LNCaP clone FGC (cell line): Measurements from ENCODE around the gene NMD3.
A peak's percentile ranks its signal among the peaks of the same experiment; 100 is the strongest.

Experiments
- DNase-seq: peaks from one replicate; pipeline ENCODE4 v3.0.0-alpha.2; 2011; ENCODE audit warnings: low read depth
- H3K4me3 ChIP-seq: 2 replicates; pipeline ENCODE4 v1.5.1; 2011; ENCODE audit warnings: mild to moderate bottlenecking, low read depth, low read length, control low read depth
- TF ChIP-seq, protein P1 (sequence below): IDR thresholded peaks from 2 replicates; pipeline ENCODE4 v1.5.1; 2012; ENCODE audit warnings: mild to moderate bottlenecking; ENCODE audit not compliant: control insufficient read depth, insufficient read depth; ENCODE audit errors: extremely low read depth

NMD3 gene

DNA sequence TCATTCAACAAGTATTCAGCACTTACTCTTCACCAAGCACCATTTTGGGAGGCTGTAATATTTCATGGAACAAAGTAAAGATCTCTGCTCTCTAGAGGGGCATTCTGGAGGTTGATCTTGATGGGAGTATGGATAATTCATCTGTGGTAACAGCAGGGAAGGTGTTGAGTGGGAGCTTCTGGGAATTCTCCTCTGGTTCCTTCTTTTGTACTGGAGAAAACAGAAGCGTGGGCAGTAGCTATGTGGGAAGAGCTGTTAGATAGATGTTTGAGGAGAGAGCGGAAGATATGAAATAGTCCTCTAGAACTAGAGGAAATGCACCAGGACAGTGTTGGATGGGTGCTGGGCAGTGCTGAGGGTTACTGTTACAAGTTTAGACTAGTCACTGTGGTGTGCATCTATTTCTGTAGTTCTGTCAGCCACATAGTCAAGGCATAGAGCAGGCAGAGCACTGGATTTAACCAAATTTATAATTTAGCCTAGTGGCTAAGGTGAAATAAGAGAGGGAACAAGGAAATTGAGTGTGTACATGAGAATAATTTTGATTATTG lies 9.6 kb downstream of the NMD3 start:
- TF ChIP-seq, protein P1, sequence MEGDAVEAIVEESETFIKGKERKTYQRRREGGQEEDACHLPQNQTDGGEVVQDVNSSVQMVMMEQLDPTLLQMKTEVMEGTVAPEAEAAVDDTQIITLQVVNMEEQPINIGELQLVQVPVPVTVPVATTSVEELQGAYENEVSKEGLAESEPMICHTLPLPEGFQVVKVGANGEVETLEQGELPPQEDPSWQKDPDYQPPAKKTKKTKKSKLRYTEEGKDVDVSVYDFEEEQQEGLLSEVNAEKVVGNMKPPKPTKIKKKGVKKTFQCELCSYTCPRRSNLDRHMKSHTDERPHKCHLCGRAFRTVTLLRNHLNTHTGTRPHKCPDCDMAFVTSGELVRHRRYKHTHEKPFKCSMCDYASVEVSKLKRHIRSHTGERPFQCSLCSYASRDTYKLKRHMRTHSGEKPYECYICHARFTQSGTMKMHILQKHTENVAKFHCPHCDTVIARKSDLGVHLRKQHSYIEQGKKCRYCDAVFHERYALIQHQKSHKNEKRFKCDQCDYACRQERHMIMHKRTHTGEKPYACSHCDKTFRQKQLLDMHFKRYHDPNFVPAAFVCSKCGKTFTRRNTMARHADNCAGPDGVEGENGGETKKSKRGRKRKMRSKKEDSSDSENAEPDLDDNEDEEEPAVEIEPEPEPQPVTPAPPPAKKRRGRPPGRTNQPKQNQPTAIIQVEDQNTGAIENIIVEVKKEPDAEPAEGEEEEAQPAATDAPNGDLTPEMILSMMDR = no peak
- DNase-seq = no peak
- H3K4me3 ChIP-seq = no peak overlapping the region

DNA sequence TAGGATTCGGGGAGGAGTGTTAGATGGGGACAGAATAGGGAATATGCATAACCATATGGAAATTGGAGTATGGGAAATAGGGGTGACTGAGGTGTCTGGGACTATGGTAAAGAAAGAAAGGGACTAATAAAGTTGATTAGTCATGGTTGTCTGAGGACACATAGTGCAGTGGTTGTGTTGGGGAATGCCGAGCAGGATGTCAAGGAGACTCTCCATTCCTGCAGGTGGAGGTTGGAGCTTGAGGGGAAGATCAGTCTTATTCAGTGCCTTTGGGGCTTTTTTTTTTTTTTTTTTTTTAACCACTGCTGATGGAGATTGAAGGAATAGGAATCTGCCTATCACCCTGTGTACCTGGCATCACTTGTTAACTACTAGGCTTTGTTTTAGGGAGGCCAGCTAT lies 10.8 kb downstream of the NMD3 start:
- H3K4me3 ChIP-seq = no peak overlapping the region
- TF ChIP-seq, protein P1 = no peak
- no peak for DNase-seq

DNA sequence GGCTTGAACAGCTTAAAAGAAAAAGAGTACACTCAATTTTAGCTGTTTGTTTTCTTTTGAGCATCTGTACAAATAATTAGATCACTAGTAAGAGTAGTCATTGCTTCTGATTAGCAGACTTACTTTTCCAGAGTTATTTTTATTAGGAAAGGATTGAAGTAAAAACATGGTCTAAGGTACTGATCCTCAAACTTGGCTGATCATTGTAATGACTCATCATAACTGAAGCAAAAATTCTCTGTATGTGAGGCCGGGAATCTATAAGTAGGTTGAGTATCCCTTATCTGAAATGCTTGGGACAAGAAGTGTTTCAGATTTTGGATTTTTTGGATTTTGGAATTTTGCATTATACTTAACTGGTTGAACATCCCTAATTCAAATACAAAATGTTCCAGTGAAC lies 12.4 kb downstream of the NMD3 start:
- no peak overlapping the region for H3K4me3 ChIP-seq
- TF ChIP-seq, protein P1 = no peak
- DNase-seq = no peak

DNA sequence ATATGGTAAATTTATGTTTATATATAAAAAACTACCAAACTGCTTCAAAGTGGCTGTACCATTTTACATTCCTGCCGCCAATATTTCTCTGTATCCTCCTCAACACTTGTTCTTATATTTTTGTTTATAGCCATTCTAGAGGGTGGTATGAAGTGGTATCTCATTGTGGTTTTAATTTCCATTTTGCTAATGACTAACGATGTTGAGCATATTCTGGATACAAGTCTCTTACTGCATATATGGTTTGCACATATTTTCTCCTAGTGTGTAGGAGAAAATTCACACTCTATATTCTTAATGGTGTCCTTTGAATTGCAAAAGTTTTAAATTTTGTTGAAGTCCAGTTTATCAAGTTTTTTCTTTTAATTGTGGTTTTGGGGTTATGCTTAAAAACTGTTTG lies 15.1 kb downstream of the NMD3 start:
- no peak overlapping the region for H3K4me3 ChIP-seq
- DNase-seq = no peak
- TF ChIP-seq, protein P1 = no peak

DNA sequence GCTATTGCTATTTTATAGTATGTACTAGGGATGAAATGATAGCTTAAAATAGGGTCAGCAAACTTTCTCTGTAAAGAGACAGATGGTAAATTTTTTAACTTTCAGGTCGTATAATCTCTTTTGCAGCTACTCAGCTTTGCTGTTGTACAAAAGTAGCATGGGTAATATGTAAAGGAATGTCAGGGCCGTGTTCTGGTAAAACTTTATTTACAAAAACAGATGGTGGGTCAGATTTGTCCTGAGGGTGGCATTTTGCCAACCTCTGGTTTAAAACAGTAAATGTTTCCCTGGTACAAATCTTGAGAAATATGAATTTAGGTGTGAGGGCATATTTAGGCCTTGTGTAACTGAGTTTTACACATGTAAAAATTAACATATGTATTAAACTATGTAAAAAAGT lies 18.6 kb downstream of the NMD3 start:
- no peak for DNase-seq
- TF ChIP-seq, protein P1 = no peak
- no peak overlapping the region for H3K4me3 ChIP-seq

DNA sequence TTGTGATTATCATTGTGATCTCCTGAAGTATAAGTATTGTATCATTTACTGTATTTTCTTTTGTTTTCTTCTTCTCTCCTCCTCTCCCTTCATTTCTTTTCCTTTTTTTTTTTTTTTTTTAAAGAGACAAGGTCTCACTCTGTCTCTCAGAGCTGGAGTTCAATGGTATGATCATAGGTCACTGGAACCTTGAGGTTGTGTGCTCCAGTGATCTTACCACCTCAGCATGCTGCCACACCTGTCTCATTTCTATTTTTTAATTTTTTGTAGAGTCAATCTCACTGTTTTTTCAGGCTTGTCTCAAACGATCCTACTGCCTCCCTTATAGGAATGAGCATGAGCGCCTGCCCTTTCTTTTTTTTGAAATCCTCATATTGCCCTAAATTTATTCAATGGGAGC lies 23.4 kb downstream of the NMD3 start:
- no peak overlapping the region for H3K4me3 ChIP-seq
- TF ChIP-seq, protein P1 = no peak
- DNase-seq = no peak

DNA sequence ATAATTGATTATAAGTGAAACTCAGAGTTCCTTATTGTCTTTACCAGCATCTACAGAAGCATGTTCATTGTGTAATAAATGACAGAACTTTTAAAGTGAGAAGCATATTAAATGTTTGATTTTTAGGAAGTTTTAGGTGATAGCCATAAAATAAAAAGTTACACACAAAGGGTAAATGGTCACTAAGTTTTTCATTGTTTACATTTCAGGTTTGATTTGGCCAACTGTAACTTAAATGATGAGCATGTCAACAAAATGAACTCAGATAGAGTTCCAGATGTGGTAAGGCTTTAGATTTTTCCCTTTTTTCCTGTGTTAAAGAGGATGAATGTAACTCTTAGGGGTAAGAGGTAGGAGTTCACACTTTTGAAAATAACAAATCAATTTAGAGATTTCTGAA lies 25.9 kb downstream of the NMD3 start:
- TF ChIP-seq, protein P1 = no peak
- peak; percentile 60 for DNase-seq
- H3K4me3 ChIP-seq = no peak overlapping the region
